ENCODE measurements around the gene TMEM132C. TPM values are rescaled to one million over a fixed set of nuclear protein-coding genes. Genes with fewer than 3 reads are reported as not detected.
A peak's percentile ranks its signal among the peaks of the same experiment; 100 is the strongest.

The TMEM132C gene
- total and polyA plus RNA-seq, 2 experiments from 2014 or later = 10.6 to 16.5 TPM

DNA sequence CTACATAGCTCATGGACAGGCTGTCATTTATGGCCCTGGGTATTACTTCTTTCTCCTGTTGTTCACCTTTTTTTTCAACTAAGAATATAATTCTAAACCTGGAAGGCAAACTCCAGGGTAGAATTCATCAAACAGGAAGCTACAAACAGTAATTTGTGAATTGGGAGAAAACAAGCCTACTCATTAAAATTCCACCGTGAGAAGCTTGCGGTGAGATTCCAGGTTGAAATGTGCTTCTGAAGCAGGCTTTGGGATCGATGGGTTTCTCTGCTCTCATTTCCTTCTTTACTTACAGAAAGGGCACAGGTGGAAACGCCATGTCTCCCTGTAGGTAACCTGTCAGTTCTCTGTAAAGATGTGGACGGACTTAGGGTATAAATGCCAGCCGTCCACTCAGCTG is 257.5 kb downstream of the TMEM132C start:
- 75% methylated on average over 6 of the region's 6 CpGs for WGBS (ENCODE audit: low lambda C conversion rate, missing lambda C conversion rate)
- Histone ChIP-seq H2AFZ (no peak overlapping the region), H3K9me3 (ENCODE audit: low read depth) (no peaks in the 10 kb centered on the region), H3K27me3 (no peaks in the 10 kb centered on the region), H3K4me2 (no peak overlapping the region), H3K36me3 (replicated peaks; ENCODE audit: insufficient read depth, low read depth) (no peaks in the 10 kb centered on the region), H3K9me2 (replicated peaks; ENCODE audit: insufficient read depth) (no peaks in the 10 kb centered on the region), H4K20me1 (ENCODE audit: insufficient read depth, poor library complexity, severe bottlenecking) (no peaks in the 10 kb centered on the region), H3K4me1 (ENCODE audit: insufficient read depth) (no peaks in the 10 kb centered on the region), H3K4me3 (no peak overlapping the region), H3K27ac (no peak overlapping the region), H3K79me2 (no peaks in the 10 kb centered on the region)
- no peak for DNase-seq (ENCODE audit: low spot score)
- TF ChIP-seq, protein P1, sequence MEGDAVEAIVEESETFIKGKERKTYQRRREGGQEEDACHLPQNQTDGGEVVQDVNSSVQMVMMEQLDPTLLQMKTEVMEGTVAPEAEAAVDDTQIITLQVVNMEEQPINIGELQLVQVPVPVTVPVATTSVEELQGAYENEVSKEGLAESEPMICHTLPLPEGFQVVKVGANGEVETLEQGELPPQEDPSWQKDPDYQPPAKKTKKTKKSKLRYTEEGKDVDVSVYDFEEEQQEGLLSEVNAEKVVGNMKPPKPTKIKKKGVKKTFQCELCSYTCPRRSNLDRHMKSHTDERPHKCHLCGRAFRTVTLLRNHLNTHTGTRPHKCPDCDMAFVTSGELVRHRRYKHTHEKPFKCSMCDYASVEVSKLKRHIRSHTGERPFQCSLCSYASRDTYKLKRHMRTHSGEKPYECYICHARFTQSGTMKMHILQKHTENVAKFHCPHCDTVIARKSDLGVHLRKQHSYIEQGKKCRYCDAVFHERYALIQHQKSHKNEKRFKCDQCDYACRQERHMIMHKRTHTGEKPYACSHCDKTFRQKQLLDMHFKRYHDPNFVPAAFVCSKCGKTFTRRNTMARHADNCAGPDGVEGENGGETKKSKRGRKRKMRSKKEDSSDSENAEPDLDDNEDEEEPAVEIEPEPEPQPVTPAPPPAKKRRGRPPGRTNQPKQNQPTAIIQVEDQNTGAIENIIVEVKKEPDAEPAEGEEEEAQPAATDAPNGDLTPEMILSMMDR (IDR thresholded peaks at IDR 0.05; ENCODE audit: poor library complexity) = no peak
- TF ChIP-seq EZH2 (IDR thresholded peaks at IDR 0.05; ENCODE audit: borderline replicate concordance) = no peak
- no peak for TF ChIP-seq EZH2phosphoT487 (IDR thresholded peaks at IDR 0.05; ENCODE audit: low read depth, severe bottlenecking, unreplicated experiment)

DNA sequence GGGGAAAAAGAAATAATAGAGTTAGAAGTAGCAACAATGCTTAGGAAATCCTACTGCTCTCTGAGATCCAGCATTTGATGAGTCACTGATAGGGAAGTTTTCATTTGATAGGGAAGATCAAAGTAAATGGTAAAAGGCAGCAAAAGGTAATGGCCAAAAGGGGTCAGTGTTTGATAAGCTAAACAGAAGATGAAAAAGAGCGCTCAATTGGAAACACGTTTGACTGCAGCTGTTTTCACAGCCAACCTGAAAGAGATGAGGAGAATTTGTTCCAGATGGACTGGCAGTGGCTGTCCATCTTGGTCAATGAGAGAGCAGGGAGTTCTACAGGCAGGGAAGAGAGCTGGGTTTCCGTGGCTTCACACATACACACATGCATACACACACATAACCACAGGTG is 264.2 kb downstream of the TMEM132C start:
- H3K4me3 ChIP-seq = no peak overlapping the region
- H3K9me2 ChIP-seq (replicated peaks; ENCODE audit: insufficient read depth) = no peaks in the 10 kb centered on the region
- H3K4me1 ChIP-seq (ENCODE audit: insufficient read depth) = no peaks in the 10 kb centered on the region
- H4K20me1 ChIP-seq (ENCODE audit: insufficient read depth, poor library complexity, severe bottlenecking) = no peaks in the 10 kb centered on the region
- H3K27ac ChIP-seq = no peak overlapping the region
- no peaks in the 10 kb centered on the region for H3K36me3 ChIP-seq (replicated peaks; ENCODE audit: insufficient read depth, low read depth)
- no peaks in the 10 kb centered on the region for H3K79me2 ChIP-seq
- TF ChIP-seq, protein P1 (IDR thresholded peaks at IDR 0.05; ENCODE audit: poor library complexity) = peak; percentile 44
- TF ChIP-seq EZH2 (IDR thresholded peaks at IDR 0.05; ENCODE audit: borderline replicate concordance) (no peak), EZH2phosphoT487 (IDR thresholded peaks at IDR 0.05; ENCODE audit: low read depth, severe bottlenecking, unreplicated experiment) (no peak)
- H2AFZ ChIP-seq = no peak overlapping the region
- H3K27me3 ChIP-seq = no peaks in the 10 kb centered on the region
- 40% methylated on average over 3 of the region's 3 CpGs for WGBS (ENCODE audit: low lambda C conversion rate, missing lambda C conversion rate)
- DNase-seq (ENCODE audit: low spot score) = peak; percentile 36
- H3K9me3 ChIP-seq (ENCODE audit: low read depth) = no peaks in the 10 kb centered on the region
- no peak overlapping the region for H3K4me2 ChIP-seq

DNA sequence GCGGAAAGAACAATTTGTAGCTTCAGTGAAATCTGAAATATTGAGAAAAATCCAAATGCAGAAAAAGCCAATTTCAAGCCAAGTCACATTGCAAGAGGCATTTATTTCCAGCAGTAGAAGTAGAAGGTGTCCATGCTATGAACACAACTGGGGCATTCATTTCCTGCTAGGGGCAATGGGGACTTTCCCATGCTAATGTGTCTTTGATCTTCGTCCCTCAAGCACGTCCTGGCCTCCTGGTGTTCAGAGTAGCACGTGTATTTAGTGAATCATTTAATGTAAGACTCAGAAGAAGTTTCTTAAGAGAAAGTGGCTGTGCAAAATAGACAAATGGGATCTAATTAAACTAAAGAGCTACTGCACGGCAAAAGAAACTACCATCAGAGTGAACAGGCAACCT is 267.9 kb downstream of the TMEM132C start:
- no peak overlapping the region for H3K27ac ChIP-seq
- DNase-seq (ENCODE audit: low spot score) = no peak
- whole genome bisulfite sequencing (ENCODE audit: low lambda C conversion rate, missing lambda C conversion rate) = 69% methylated on average over 5 of the region's 5 CpGs
- TF ChIP-seq, protein P1 (IDR thresholded peaks at IDR 0.05; ENCODE audit: poor library complexity) = no peak
- no peak for TF ChIP-seq EZH2 (IDR thresholded peaks at IDR 0.05; ENCODE audit: borderline replicate concordance)
- TF ChIP-seq EZH2phosphoT487 (IDR thresholded peaks at IDR 0.05; ENCODE audit: low read depth, severe bottlenecking, unreplicated experiment) = no peak
- no peaks in the 10 kb centered on the region for H3K9me2 ChIP-seq (replicated peaks; ENCODE audit: insufficient read depth)
- H3K36me3 ChIP-seq (replicated peaks; ENCODE audit: insufficient read depth, low read depth) = no peaks in the 10 kb centered on the region
- H3K79me2 ChIP-seq = no peaks in the 10 kb centered on the region
- H3K4me3 ChIP-seq = no peak overlapping the region
- H3K9me3 ChIP-seq (ENCODE audit: low read depth) = no peaks in the 10 kb centered on the region
- no peak overlapping the region for H3K4me2 ChIP-seq
- no peaks in the 10 kb centered on the region for H3K4me1 ChIP-seq (ENCODE audit: insufficient read depth)
- H3K27me3 ChIP-seq = no peaks in the 10 kb centered on the region
- no peaks in the 10 kb centered on the region for H4K20me1 ChIP-seq (ENCODE audit: insufficient read depth, poor library complexity, severe bottlenecking)
- no peak overlapping the region for H2AFZ ChIP-seq

DNA sequence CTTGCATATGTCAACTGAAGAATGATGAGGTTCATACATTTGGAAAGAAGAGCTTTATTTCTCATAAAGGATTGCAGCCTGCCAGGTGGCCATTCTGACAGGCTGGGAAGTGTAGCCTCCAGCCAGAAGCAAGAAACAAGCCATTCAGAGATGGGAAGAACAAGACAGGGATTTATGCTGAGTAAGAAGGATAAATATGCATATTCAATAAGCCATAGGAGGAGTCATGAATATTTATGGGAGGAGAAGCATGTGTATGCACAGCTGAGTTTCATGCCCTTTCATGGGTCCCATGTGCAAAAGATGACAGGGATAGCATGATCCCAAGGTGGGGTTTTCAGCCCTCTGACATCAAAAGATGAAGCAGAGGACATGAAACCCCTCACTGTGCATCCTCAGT is 269.8 kb downstream of the TMEM132C start:
- Histone ChIP-seq H3K9me2 (replicated peaks; ENCODE audit: insufficient read depth) (no peaks in the 10 kb centered on the region), H3K9me3 (ENCODE audit: low read depth) (no peaks in the 10 kb centered on the region), H3K4me3 (no peak overlapping the region), H2AFZ (no peak overlapping the region), H4K20me1 (ENCODE audit: insufficient read depth, poor library complexity, severe bottlenecking) (no peaks in the 10 kb centered on the region), H3K79me2 (no peaks in the 10 kb centered on the region), H3K4me1 (ENCODE audit: insufficient read depth) (no peaks in the 10 kb centered on the region), H3K4me2 (no peak overlapping the region), H3K36me3 (replicated peaks; ENCODE audit: insufficient read depth, low read depth) (no peaks in the 10 kb centered on the region), H3K27ac (no peak overlapping the region), H3K27me3 (no peaks in the 10 kb centered on the region)
- TF ChIP-seq EZH2 (IDR thresholded peaks at IDR 0.05; ENCODE audit: borderline replicate concordance) (no peak), EZH2phosphoT487 (IDR thresholded peaks at IDR 0.05; ENCODE audit: low read depth, severe bottlenecking, unreplicated experiment) (no peak)
- TF ChIP-seq, protein P1 (IDR thresholded peaks at IDR 0.05; ENCODE audit: poor library complexity) = no peak
- no peak for DNase-seq (ENCODE audit: low spot score)
